Measurements from ENCODE around the gene LILRB2. TPM values are rescaled to one million over a fixed set of nuclear protein-coding genes. Genes with fewer than 3 reads are reported as not detected.
"Not testable (repeated sequence)": the region's sequence is repeated elsewhere in the genome, so short reads cannot be mapped to it uniquely, and the experiment has no call there.

The LILRB2 gene
- polyA plus RNA-seq (ENCODE audit: insufficient read depth in 1 of 5, insufficient read length in 5 of 5, low replicate concordance in 1 of 5): 1 to 10 TPM; 1.5 to 3.3 (median 1.7) TPM
- long read RNA-seq, donor 1: 0 reads
- long read RNA-seq, donor 2: 0 reads
- long read RNA-seq, donor 3, partial matches to known transcripts: 0 of 1 reads
- long read RNA-seq, donor 3, other reads (novel, unspliced or antisense): 0 of 1 reads
- long read RNA-seq, donor 4: 0 reads
- long read RNA-seq, donor 5: 0 reads
- long read RNA-seq, donor 6: 0 reads
- long read RNA-seq, donor 7, partial matches to known transcripts: 0 of 1 reads
- long read RNA-seq, donor 7, other reads (novel, unspliced or antisense): 0 of 1 reads
- long read RNA-seq, donor 8: 0 reads

DNA sequence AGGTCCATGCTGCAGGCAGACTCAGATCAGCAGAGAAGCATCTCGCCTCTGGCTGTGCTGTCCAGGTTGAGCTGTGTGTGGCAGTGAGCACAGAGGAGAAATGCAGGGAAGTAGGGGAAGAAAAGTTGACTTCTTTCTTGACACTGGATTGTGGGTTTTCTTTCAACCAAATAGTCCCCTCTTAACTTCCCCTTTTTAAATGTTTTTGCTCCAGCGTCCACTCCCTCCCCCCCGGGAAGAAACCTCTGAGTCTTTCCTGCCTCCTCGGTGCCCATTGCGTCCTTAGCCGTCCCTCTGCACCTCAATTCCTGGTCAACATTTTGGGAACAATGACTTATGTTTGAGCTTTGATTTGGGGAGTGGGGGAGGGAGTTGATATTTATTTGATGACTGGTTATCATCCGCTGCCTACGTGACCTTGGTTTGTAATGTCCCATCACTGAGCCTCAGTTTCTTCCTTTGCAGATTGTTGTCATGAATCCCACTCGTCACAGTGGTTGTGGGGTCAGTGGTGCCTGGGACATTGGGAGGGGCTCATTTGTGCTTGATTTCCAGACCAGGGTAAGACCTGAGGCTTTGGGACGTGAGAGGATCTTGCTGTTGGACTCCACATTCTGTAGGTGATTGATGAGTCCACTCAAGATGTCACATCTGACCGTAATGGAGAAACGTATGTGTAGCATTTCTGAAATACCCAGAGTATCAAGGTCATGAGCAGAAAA is at the start of gene LILRB2:
TSS of gene LILRB2 (minus strand) at position 104 of the 722 bp plus-strand sequence. CDS start 614 bp downstream, outside the sequence.
- no peak for DNase-seq

DNA sequence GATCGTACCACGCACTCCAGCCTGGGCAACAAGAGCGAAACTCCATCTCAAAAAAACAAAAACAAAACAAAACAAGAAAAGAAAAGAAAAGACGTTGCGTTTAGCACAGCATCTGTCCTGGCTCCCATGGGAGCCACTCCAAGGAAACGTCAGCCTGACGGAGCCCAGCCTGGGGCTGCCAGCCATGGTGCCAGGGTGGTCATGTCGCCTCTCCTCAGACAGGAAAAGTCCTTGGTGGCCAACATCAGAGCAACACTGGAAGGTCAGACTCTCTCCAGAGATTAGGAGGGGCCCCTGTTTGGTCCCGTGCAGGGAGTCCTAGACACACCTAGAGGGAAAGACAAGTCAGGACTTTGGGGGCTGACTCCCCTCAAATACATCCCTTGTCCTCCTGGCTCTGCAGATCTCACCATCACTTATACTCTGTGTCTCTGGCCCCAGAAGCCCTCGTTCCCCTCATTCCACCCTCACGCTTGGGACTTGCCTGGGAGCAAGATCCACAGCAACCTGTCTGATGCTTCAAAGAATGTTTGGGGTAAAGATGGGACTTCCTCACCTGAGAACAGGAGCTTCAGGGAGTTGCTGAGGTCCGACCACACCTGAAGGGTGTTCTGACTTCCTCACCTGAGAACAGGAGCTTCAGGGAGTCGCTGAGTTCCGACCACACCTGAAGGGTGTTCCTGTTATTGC is 48.7 kb upstream of the LILRB2 start:
- no peak for DNase-seq

DNA sequence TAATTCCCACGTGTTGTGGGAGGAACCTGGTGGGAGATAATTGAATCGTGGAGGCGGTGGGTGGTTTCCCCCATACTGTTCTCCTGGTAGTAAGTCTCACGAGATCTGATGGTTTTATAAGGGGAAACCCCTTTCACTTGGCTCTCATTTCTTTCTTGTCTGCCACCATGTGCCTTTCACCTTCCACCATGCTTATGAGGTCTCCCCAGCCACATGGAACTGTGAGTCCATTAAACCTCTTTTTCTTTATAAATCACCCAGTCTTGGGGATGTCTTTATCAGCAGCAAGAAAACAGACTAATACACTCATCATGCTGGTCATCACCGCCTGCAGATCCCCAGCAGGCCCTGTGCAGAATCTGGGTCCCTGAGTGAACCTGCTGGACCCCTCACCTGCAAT is 47.9 kb upstream of the LILRB2 start:
- DNase-seq: not testable (repeated sequence)

DNA sequence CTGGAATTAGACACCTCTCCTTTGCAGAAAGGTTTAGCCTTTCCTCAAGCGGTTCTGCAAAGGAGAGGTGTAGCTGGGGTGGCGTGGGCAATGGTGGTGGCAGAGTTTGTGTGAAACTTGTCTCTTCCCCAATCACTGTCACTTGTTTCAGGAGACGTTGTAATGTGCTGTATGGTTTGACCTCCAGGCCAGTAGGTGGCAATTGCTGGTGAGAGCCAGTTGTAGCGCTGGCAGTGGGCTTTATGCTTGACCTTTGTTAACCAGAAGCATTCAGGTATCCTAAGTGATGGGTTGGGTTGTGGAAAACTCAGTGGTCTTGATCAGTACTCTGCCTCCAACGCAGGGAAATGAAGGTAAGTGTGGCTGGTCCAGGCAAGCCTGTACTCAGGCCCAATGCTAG is 44.7 kb upstream of the LILRB2 start:
- DNase-seq: no peak

DNA sequence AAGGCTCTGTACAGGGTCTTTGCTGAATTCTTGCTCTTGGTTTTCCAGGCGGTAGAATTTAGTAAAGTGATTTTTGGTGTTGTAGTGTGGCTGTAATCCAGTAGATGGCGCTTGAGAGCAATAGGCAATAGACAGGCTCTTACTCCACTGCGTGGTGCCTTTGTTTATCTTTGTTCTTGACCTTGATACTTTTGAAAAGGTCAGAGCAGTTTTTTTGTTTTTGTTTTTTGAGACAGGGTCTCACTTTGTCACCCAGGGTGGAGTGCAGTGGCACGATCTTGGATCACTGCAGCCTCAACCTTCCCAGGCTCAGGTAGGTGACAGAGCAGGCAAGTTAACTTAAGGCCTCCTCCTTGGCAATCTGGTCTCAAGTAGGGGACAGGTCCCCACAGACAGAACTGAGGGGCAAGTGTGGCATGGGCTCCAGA is 44.3 kb upstream of the LILRB2 start:
- DNase-seq: peak in 1 of 2 donors; percentile 23

DNA sequence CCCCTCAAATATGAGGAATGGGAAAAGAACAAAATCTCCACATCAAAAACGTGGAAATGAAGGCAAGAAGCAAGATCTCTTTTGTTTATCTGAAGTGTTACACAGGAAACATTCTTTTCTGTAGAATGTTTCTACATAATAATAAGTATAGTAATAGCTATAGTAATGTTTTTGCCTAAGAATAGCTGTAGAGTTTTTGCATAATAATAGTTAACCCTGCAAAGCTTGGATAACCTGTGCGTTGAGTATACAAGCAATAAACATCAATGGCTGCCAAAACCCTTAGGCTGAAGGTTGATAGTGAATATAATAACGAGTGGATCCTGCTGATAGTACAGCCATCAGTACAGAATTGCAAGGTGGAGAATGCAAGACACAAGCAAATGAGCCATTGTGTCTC is 43.2 kb upstream of the LILRB2 start:
- no peak for DNase-seq

DNA sequence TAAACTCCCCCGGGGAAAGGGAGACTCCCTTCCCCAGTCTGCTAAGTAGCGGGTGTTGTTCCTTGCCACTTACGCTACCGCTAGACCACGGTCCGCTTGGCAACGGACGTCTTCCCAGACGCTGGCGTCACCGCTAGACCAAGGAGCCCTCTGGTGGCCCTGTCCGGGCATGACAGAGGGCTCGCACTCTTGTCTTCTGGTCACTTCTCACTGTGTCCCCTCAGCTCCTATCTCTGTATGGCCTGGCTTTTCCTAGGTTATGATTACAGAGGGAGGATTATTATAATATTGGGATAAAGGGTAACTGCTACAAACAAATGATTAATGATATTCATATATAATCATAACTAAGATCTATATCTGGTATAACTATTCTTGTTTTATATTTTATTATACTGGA is 42.0 kb upstream of the LILRB2 start:
- not testable (repeated sequence) for DNase-seq

DNA sequence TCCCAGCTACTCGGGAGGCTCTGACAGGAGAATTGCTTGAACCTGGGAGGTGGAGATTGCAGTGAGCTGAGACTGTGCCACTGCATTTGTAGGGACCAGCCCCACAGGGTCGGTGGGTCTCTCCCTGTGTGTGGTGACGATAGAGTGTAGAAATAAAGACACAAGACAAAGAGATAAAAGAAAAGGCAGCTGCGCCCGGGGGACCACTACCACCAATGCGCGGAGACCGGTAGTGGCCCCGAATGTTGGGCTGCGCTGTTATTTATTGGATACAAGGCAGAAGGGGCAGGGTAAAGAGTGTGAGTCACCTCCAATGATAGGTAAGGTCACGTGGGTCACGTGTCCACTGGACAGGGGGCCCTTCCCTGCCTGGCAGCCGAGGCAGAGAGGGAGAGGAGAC is 41.4 kb upstream of the LILRB2 start:
- DNase-seq: not testable (repeated sequence)

DNA sequence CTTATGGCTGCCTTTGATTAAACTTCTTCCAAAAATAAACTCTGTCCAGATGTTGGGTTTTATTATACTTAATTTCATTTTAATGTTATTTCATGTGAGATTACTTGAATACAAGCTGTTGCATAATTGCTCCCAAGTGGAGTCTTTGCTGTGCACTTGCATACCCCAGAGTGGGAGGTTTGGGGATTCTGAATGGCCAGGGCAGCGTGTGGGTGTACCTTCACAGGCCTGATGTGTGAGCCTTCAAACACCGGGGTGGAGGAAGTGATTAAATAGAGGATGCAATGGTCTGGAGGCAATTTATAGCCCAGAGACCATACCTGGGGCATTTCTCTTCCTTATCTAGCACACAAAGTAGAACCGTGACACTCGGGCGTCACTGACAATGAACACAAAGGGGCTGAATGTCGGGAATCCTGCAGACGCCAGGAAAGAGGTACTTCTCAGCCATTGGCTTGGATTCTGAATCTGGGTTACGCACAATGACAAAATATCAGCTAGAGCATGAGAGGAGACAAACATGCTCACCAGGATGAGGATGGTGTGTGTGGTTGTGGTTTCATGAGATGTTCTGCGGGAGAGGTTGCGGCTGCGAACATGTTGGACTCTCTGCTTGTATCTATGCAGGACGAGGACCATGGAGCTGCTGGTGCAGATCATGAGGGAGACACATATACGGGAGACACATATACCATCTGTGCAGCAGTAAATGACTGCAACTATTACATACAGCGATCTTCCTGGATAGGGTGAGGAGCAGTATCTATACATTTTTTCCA is 39.2 kb upstream of the LILRB2 start:
- DNase-seq: no peak

DNA sequence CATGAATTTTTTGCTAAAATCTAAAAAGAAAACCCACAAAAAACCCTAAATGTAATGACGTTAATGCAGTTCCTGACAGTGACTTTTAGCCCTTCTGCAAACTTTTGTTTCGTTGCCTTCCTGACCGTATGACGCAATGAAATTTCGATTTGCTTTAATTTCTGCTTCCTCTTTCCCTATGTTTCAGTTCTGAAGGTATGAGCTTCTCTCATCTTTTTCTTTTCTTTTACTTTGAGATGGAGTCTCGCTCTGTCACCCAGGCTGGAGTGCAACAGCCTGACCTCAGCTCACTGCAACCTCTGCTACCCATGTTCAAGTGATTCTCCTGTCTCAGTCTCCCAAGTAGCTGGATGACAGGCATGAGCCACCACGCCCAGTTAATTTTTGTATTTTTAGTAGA is 38.1 kb upstream of the LILRB2 start:
- no peak for DNase-seq

DNA sequence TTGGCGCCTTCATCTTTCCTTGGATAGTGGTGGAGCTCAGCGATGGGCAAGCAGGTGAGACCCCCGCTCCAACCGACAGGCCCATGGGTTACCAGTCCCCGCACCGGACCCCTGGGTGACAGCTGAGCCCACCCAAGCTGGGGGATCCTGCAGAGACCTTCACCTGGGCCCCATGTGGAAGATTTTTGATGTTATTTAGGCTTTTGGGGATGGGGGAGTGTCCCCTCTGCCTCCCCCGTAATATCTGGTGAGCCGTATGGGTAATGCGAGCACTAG is 37.0 kb upstream of the LILRB2 start:
- no peak for DNase-seq

DNA sequence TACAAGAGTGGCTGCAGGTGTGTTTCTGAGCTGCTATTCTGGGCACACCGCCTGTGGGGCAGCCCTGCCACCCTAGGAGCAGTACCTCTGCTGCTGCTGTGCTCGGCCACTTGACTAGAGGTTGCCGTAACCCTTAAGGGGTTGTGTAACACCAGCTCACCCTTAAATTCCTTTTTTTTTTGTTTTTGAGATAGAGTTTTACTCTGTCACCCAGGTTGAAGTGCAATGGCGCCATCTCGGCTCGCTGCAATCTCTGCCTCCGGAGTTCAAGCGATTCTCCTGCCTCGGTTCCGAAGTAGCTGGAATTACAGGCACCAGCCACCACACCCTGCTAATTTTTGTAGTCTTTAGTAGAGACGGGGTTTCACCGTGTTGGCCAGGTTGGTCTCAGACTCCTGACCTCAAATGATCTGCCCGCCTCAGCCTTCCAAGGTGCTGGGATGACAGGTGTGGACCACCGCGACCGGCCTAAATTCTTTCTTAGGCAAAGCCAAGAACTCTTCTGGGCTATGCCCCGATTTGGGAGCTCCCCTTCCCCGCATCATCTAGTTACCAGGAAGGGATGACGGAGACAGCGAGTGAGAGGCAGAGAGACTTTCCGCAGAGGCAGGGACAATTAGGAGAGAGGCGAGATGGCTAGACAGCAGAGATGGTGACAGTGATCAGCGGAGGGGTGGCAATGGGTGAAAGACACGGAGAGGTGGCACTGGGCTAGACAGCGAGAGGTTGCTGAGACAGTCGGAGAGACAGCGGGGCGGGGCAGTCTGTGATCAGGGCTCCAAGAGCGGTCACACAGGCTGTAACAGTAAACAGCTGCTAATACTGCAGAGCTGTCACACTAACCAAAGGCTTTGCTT is 36.4 kb upstream of the LILRB2 start:
- DNase-seq: no peak

DNA sequence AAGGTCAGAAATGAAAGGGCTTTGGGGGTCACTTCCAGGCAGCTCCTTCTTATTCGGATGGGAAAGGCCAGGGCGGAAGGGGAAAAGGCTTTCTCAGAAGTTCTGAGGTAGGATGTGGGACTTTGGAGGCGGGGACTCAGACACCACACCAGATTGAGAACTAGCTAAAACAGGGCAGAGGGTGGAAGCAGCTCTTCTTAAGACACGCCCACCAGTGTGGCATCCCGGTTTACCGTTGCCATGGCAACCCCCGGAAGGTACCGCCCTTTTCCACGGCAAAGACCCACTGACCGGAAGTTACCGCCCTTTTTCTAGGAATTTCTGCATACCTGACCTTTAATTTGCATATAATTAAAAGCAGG is 35.8 kb upstream of the LILRB2 start:
- DNase-seq: no peak

DNA sequence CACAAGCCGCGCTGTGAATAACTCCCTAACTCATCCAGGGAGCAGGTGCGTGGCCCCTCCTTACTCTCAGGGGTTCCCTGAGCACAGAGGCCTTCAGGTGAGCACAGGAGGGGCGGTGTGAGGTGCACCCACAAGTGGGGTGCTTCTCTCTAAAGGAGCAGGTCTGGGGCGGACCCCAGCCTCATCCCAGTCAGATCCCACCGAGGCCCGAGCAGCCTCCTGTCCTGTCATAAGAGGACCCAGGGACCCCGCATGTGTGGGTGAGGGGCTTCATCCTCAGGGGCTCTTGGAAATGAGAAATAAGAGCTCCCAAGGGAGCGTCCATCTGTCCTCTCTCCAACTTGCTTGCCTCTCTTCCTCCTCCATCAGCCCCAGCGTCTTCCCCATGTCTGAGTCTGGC is 35.0 kb upstream of the LILRB2 start:
- no peak for DNase-seq

DNA sequence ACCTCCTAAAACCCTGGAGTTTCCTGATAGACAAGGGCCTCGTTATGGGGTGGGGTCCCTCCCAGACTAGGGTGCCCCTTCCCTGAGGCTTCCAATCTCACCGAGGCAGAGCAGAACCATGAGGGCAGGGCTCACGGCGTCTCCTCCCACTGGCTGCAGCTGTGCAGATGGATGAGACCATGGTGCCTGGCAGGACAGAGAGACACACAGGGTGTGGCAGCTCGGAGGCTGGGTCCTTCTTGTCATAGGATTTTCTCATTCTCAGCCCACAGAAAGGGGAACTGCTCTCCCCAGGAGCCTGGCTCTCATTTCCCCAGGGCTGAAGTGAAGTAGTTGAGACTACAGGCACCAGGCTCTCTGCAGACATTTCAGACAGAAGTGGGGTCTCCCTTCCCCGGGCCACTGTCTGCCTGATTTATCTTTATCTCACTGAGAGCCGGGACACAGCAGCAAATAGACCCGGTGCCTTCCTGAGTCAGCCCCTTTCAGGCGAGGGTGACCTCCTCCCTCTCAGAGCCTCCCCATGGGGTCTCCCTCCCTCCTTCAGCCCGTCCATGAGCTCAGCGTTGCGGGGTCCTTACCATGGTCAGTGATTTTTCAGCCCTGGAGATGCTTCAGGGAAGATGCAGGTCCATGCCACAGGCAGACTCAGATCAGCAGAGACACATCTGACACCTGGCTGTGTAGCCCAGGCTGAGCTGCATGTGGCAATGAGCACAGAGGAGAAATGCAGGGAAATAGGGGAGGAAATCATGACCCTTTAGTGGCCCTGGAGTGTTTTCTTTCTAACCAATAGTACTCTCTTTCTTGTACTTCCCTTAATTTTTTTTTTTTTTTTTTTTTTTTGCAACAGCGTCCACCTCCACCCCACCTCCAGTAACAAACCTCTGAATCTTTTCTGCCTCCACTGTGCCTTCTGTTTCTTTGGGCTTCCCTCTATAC is 31.8 kb upstream of the LILRB2 start, which contains the start of gene LILRA5:
TSS of gene LILRA5 (minus strand) at position 731 of the 942 bp plus-strand sequence. CDS start at position 584, 147 bp downstream.
- DNase-seq: no peak

DNA sequence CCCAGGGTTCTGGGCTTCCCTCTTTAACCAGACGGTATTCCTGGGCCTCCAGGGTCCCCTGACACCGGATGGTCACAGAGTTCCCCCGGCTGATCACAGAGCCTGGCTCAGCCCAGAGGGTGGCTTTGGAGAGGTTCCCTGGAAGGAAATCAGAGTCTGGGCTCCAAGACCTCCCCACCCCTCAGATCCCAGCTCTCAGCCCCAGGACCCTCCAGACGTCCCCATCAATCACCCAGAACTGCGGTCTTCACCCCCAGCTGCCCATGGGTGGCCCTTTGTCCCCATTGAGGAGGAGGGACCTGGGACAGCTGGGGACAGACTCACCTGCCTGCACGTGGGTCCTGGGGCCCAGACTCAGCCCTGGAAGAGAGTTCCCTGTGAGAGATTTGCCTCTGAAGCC is 31.1 kb upstream of the LILRB2 start:
- no peak for DNase-seq

DNA sequence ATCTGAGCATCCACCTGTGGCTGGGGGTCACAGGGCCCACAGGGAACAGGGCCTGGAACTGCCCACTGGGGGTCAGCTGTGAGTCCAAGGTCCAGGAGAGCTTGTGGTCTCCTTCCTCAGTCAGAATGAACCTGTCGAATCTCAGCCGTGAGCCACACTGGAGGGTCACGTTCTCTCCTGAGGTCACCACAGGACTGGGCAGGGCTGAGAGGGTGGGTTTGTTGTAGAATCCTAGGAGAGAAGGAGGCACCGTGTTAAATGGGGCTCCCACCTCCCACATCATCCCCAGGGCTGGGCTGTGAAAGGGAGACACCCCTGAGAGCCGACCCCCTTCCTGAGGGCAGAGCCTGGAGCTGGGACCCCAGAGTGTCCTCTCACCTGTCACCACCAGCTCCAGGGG is 30.6 kb upstream of the LILRB2 start:
- no peak for DNase-seq

DNA sequence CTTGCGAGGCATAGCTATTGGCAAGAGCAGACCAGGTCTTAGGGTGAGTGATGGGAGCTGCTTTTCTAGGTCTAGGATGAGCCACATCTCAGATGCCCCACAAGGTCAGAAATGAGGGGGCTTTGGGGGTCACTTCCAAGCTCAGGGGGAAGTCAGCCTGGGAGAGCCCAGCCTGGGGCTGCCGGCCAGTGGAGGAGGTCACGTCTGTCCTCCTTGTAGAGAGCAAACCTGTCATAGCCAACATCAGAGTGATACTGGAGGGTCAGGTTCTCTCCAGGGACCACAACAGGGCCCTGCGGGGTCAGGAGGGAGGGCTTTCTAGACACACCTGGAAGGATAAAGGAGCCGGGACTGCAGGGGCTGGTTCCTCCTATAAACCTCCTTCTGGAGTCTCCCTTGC is 29.6 kb upstream of the LILRB2 start:
- DNase-seq: no peak

DNA sequence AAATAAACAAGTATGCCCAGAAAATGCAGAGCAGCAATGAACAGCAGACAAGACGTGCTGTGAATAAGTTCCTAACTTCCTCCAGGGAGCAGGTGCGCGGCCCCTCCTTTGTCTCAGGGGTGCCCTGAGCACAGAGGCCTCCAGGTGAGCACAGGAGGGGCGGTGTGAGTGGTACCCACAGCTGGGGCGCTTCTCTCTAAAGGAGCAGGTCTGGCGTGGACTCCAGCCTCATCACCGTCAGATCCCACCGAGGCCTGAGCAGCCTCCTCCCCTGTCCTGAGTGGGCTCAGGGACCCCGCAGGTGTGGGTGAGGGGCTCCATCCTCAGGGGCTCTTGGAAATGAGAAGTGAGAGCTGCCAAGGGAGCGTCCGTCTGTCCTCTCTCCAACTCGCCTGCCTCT is 28.9 kb upstream of the LILRB2 start:
- no peak for DNase-seq
